Activated T-cell treated with anti-CD3 and anti-CD28 coated beads, Interleukin-2, amount 50 U/mL, for 72 hours (primary cell): ENCODE results near the gene SSUH2. TPM values are rescaled to one million over a fixed set of nuclear protein-coding genes. Genes with fewer than 3 reads are reported as not detected.

Experiments
- ATAC-seq, 2 donors: fragments of 150-1000 bp; cut with Tn5 transposase; replicated peaks in 1 of 2; 2 replicates each; pipeline ENCODE4 v1.10.0; 2021; ENCODE audit warnings: moderate library complexity in 2 of 2, mild to moderate bottlenecking in 1 of 2
- DNase-seq, 2 donors: peaks; one replicate each; pipeline ENCODE4 v3.0.0; 2021 to 2022; ENCODE audit warnings: mixed read lengths in 1 of 2
- H3K27ac Mint-ChIP-seq: one replicate; pipeline ENCODE4 v1.8.0; 2022; ENCODE audit warnings: mild to moderate bottlenecking, moderate library complexity, mixed read lengths
- H3K27me3 Mint-ChIP-seq: one replicate; pipeline ENCODE4 v1.8.0; 2022; ENCODE audit warnings: low read depth, mixed read lengths
- H3K36me3 Mint-ChIP-seq, 2 donors: one replicate each; pipeline ENCODE4 v1.8.0; 2022; ENCODE audit warnings: mixed read lengths in 2 of 2, mild to moderate bottlenecking in 1 of 2; ENCODE audit not compliant: insufficient read depth in 2 of 2
- H3K4me1 Mint-ChIP-seq: one replicate; pipeline ENCODE4 v1.8.0; 2022; ENCODE audit warnings: low read depth, mixed read lengths
- H3K4me3 Mint-ChIP-seq, 2 donors: one replicate each; pipeline ENCODE4 v1.8.0; 2022; ENCODE audit warnings: mild to moderate bottlenecking in 2 of 2, mixed read lengths in 2 of 2, moderate library complexity in 2 of 2
- H3K9me3 Mint-ChIP-seq, 2 donors: one replicate each; pipeline ENCODE4 v1.8.0; 2022; ENCODE audit warnings: mixed read lengths in 2 of 2
- total RNA-seq, 2 donors: library from RNA; stranded (reverse); gene quantifications; one replicate each; pipeline ENCODE4 v1.2.3, GENCODE V29; 2022

SSUH2 gene
- total RNA-seq, 2 donors from 2014 or later = 0.31 to 0.49 TPM

DNA sequence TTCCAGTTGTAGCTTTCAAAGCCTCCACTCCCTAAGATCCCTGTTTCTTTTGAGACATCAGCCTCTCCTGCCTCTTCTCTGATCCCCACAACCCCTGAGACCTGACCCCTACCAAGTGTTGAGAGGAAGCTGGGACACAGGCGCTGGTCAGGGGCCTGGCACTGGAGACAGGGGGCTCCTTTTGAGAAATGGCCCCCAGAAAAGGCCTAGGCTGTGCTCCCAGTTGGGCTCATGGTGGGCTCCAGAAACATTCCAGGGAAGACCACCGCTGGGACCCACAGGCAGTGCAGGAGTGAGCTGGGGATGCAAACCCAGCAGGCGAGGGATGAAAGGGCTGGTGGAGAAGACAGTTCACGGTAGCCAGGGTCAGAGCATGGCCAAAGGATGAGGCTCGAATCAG, 16.6 kb downstream of the SSUH2 start:
- Mint-ChIP-seq H3K9me3 (no peaks in the 10 kb centered on the region), H3K36me3 (no peaks in the 10 kb centered on the region), H3K27ac (no peak overlapping the region), H3K4me1 (no peaks in the 10 kb centered on the region), H3K27me3 (peaks cover 6% of the 10 kb centered on the region), H3K4me3 (no peak overlapping the region)
- DNase-seq (no peak), ATAC-seq (no peak)

DNA sequence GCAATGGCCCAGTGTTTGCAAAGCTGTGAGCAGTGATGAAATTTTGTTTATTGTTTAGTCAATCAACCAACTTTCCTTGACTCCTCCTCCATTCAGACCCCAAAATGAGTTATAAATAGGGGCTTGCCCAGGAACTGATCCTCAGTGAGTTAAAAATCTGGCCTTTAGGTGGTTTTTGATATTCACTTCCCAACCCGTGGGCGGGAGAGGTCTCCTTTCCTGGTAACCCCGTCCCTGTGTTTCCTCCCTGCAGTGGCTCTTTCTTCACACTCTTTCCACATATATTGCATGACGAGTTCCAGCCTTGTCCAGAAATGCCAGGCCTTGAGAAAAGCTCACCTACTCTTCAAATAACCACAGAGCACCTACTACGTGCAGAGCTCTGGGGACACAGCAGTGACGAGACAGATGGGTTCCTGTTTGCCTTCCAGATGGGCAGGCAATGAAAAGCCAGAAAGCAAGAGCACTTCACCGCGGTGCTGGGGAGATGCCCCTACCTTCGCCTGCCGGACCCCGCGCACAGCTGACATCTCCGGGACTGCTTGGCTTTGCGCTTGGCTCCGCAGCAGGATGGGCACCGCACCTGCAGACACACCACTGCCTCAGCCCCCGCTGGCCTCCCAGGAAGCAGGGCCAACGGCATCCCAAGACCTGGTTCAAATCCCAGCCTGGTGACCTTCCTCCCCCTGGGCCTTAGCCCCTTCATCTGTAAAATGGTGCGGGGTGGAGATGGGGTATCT, 17.2 kb downstream of the SSUH2 start:
- no peak overlapping the region for H3K27ac Mint-ChIP-seq
- H3K4me3 Mint-ChIP-seq = no peak overlapping the region
- H3K9me3 Mint-ChIP-seq = no peaks in the 10 kb centered on the region
- peaks cover 6% of the 10 kb centered on the region for H3K27me3 Mint-ChIP-seq
- no peaks in the 10 kb centered on the region for H3K4me1 Mint-ChIP-seq
- DNase-seq (no peak), ATAC-seq (no peak)
- no peaks in the 10 kb centered on the region for H3K36me3 Mint-ChIP-seq

DNA sequence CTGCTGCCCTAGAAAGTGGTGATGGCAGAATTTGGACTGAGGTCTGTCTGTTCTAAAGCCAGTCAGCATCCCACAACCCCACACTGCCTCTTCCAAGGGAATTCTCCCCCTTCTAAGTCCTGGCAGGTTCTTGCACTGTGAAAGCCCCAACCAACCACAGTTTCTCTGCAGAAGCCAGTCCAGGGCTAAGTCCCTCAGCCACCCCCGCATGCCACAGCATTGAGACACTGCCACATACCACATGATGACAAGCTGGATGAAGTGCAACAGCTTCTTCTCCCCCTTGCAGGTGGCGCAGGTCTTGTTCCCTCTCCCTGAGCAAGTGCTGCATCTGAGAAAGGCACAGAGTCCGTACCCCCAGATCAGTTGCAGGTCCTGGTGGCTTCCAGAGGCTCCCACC, 18.6 kb downstream of the SSUH2 start:
- Mint-ChIP-seq H3K27me3 (peaks cover 6% of the 10 kb centered on the region), H3K4me1 (no peaks in the 10 kb centered on the region), H3K27ac (no peak overlapping the region), H3K36me3 (no peaks in the 10 kb centered on the region), H3K4me3 (no peak overlapping the region), H3K9me3 (no peaks in the 10 kb centered on the region)
- DNase-seq = no peak
- no peak for ATAC-seq

DNA sequence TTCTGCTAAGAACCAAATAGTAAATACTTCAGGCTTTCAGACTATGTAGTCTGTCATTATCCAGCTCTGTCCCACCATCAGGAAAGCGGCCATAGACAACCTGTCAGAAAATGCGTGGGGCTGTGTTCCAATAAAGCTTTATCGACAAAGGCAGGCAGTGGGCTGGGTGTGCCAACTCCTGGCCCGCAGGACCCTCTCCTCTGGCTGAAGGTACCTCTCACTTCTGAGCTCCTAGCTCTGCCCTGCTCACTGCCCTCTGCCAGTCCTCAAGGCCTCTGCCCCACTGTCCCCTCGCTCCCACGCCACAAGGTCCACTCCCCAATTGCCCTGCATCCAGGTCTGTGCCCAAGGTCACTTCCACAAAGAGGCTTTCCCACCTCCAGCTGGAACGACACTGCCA, 20.0 kb downstream of the SSUH2 start:
- ATAC-seq (no peak), DNase-seq (no peak)
- Mint-ChIP-seq H3K4me3 (no peak overlapping the region), H3K4me1 (no peaks in the 10 kb centered on the region), H3K9me3 (no peaks in the 10 kb centered on the region), H3K27me3 (peaks cover 6% of the 10 kb centered on the region), H3K27ac (no peak overlapping the region), H3K36me3 (no peaks in the 10 kb centered on the region)

DNA sequence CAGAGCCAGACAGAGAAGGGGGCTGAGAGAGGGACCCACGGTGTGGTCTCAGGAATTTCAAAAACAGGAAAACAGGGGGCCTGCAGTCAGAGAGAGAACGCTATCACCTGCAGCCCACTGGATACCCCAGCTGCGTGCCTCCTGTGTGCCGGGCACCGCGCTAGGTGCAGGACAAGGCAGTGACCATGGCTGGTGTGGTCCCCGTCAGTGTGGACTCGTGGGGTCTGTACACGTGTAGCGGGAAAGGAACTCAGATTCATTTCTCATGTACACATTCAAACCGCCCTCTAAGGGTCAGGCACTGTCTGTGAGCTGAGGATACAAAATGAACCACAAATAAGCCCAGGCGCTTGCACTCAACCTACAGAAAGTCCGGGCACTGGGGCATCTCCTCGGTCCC, 20.9 kb downstream of the SSUH2 start:
- peaks cover 0 to 6% of the 10 kb centered on the region in 2 donors for H3K9me3 Mint-ChIP-seq
- H3K4me1 Mint-ChIP-seq = no peaks in the 10 kb centered on the region
- no peak overlapping the region for H3K4me3 Mint-ChIP-seq
- DNase-seq (no peak), ATAC-seq (no peak)
- peaks cover 6% of the 10 kb centered on the region for H3K27me3 Mint-ChIP-seq
- no peak overlapping the region for H3K27ac Mint-ChIP-seq
- H3K36me3 Mint-ChIP-seq = no peaks in the 10 kb centered on the region

DNA sequence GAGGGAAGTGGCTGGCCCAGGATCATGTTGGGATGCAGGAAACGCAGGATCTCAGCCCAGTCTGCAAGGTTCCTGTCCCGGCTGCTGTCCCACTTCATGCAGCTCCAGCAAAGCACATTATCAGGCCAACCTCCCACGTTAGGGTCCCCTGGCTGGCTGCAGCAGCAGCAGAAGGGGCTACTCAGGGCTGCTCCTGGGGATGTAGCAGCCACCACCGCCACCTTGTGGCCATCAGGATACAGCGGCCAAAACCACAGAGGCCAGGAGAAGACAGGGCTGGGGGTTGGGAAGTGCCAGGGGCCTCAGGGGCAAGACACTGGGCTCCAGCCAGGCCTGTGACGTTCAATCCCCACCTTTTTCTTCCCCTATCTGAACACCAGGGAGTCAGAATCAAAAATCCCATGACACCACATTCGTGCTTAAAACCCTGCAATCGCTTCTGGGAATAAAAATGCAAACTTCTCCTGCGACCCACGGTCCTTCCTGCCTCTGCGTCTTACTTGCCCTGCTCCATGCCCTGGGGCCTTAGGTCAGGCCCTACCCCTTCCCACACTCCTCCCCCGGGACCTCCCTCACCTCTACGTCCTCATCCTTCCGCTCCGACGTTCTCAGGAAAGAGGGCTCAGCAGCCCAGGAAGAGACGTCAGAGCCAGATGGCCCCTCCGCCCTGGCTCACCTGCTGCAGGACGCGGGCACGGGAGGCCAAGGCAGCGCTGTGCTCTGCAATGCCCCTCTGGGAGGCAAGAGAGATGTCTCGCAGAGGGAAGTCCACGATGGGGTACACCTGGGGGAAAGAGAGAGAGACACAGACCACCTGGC, 21.5 kb downstream of the SSUH2 start:
- Mint-ChIP-seq H3K4me1 (no peaks in the 10 kb centered on the region), H3K27me3 (peaks cover 6% of the 10 kb centered on the region), H3K4me3 (no peak overlapping the region), H3K9me3 (peaks cover 0 to 6% of the 10 kb centered on the region in 2 donors), H3K27ac (no peak overlapping the region), H3K36me3 (no peaks in the 10 kb centered on the region)
- peak in 1 of 2 donors; percentile 73 for ATAC-seq
- peak; percentile 37 to 59 for DNase-seq

DNA sequence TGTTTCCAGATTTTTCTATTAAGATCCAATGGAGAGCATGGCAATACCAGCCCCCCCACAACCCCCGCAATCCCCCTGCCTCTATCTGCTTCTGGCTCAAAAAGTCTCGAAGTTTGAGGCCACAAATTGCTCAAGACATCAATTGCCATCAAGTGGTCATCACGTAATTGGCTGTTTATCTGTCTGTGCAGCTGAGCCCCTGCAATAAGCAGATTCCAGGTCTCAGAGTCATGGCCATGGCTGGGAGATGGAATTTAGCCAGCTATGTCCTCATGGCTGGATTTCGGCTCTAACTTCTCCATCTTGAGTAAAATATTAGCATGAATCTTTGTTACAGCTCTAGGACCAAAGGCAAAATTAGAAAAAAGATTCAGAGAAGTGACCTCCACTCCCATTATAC, 22.7 kb downstream of the SSUH2 start:
- H3K4me3 Mint-ChIP-seq = no peak overlapping the region
- DNase-seq (no peak), ATAC-seq (no peak)
- no peaks in the 10 kb centered on the region for H3K36me3 Mint-ChIP-seq
- H3K27ac Mint-ChIP-seq = no peak overlapping the region
- no peaks in the 10 kb centered on the region for H3K4me1 Mint-ChIP-seq
- H3K9me3 Mint-ChIP-seq = peaks cover 0 to 6% of the 10 kb centered on the region in 2 donors
- peaks cover 6% of the 10 kb centered on the region for H3K27me3 Mint-ChIP-seq

DNA sequence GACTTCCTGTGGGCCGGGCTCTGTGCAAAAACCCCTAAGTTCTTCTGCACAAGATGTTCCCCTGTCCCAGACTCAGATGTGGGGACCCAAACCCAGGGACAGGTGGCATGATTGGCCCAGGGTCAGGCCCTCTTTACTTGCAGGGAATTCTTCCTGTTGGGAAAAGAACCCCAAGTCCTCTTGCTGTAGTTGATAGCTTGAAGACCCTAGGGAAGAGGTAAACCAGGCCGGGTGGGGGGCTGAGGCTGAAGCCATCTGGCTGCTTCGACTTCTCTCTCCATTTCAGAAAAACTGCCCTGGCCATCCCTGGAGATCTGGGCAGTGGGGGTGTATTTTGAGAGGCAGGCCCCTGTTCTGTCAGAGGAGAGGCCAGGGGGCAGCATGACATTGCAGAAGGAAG, 23.5 kb downstream of the SSUH2 start:
- H3K4me1 Mint-ChIP-seq = no peaks in the 10 kb centered on the region
- H3K4me3 Mint-ChIP-seq = no peak overlapping the region
- DNase-seq (no peak), ATAC-seq (no peak)
- H3K27ac Mint-ChIP-seq = no peak overlapping the region
- H3K9me3 Mint-ChIP-seq = peaks cover 0 to 6% of the 10 kb centered on the region in 2 donors
- peaks cover 6% of the 10 kb centered on the region for H3K27me3 Mint-ChIP-seq
- H3K36me3 Mint-ChIP-seq = no peaks in the 10 kb centered on the region

DNA sequence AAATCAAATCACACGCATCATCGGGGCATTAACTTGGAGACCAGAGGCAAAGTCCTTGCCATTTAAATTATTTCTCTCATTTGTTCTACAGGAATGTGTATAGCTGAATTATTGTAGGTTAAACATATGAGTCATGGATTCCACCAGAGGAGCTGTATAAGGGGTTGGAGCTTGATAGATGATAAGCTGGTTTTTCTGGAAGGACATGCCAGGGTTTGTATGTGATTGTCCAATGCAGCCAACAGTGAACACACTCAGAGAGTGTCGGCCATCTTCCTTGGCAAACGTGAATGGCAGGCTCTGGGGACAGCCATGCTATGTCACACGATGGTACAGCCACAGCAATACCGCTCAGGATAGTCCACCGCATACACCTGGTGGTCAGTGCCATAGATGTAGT, 25.1 kb downstream of the SSUH2 start:
- Mint-ChIP-seq H3K4me1 (no peaks in the 10 kb centered on the region), H3K36me3 (no peaks in the 10 kb centered on the region), H3K27me3 (no peaks in the 10 kb centered on the region), H3K4me3 (no peak overlapping the region), H3K9me3 (peaks cover 0 to 6% of the 10 kb centered on the region in 2 donors), H3K27ac (no peak overlapping the region)
- ATAC-seq = no peak
- no peak for DNase-seq

DNA sequence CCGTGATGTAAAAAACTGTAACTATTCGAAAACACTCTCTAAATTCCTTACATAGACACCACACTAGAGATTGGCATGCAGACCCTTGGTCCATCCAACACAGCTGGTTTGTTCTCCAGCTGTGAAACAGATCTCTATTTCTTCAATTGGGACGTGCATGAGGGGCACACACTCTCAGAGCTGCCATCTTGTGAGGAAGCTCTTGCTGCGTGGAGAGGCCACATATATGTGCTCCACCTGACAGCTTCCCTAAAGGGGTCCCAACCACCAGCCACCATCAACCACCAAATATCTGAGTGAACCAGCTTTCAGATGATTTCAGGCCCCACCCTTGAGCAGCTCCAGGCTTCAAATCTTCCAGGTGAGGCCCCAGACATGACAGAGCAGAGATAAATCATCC, 25.6 kb downstream of the SSUH2 start:
- peaks cover 0 to 6% of the 10 kb centered on the region in 2 donors for H3K9me3 Mint-ChIP-seq
- no peak overlapping the region for H3K27ac Mint-ChIP-seq
- DNase-seq (no peak), ATAC-seq (no peak)
- H3K36me3 Mint-ChIP-seq = no peaks in the 10 kb centered on the region
- no peaks in the 10 kb centered on the region for H3K27me3 Mint-ChIP-seq
- no peaks in the 10 kb centered on the region for H3K4me1 Mint-ChIP-seq
- no peak overlapping the region for H3K4me3 Mint-ChIP-seq

DNA sequence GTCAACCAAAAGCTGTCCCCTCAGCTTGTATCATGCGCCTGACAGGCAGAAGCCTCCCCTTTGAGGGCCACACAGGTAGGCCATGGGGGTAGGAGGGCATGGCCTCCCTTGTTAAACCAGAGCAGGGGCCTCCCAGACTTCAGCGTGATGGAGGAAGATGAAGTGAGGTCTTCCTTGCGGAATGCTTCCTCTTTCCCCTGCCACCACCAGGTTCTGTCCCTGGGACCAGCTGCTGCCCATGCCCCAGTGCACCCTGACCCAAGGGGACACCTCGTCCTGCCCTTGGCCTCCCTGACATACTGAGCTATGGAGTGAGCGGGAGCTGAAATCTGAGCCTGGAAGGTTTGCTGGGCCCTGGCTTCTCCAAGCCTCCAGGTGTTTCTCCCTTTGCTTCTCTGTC, 26.7 kb downstream of the SSUH2 start:
- Mint-ChIP-seq H3K36me3 (no peaks in the 10 kb centered on the region), H3K27me3 (no peaks in the 10 kb centered on the region), H3K4me3 (no peak overlapping the region), H3K27ac (no peak overlapping the region), H3K4me1 (no peaks in the 10 kb centered on the region), H3K9me3 (peaks cover 0 to 8% of the 10 kb centered on the region in 2 donors)
- no peak for ATAC-seq
- no peak for DNase-seq

DNA sequence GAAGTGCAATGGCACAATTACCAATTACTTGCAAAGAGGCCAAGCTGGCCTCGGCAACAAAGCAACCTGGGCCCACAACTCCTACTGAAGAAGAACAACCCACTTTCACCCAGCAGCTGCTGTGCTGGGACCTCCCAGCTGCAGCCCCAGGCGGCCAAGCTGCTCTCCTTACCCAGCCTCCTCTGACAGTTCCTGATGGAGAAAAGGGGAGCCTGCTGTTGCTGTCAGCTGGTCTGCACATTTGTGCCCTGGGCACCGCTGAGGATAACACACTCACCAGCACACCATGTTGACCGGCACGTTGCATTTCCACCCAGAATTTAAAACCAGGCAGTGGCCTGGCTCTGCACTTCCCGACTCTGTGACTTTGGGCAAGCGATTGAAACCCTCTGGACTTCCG, 33.6 kb downstream of the SSUH2 start:
- DNase-seq (no peak), ATAC-seq (no peak)
- Mint-ChIP-seq H3K4me1 (no peaks in the 10 kb centered on the region), H3K9me3 (peaks cover 0 to 2% of the 10 kb centered on the region in 2 donors), H3K27me3 (no peaks in the 10 kb centered on the region), H3K36me3 (no peaks in the 10 kb centered on the region), H3K27ac (no peak overlapping the region), H3K4me3 (no peak overlapping the region)

DNA sequence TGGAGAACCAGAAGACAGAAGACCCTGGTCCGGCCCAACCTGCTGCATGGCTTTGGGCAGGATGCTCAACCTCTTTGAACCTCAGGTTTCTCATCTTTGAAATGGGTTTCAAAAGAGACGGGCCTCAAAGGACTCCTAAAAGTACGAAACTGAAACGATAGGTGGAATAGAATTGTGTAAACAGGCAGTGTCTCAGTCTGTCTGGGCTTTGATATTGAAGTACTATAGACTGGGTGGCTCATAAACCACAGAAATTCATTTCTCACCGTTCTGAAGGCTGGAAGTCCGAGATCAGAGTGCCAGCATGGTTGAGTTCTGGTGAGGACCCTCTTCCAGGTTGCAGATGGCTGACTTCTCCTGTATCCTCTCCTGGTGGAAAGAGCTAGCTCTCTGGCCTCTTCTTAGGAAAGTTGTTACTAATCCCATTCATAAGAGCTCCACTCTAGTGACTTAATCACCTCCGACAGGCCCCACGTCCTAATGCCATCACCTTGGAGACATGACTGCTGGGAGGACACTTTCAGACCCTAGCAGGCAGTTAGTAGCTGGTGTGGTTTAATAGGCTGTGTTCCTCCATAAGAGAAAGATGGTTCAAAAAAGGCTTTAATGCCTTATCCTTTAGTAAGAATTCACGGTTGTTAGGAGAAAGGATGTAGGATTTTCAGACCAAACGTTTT, 35.7 kb downstream of the SSUH2 start:
- Mint-ChIP-seq H3K4me1 (no peaks in the 10 kb centered on the region), H3K4me3 (no peak overlapping the region), H3K36me3 (no peaks in the 10 kb centered on the region), H3K27me3 (no peaks in the 10 kb centered on the region), H3K9me3 (peaks cover 0 to 2% of the 10 kb centered on the region in 2 donors), H3K27ac (no peak overlapping the region)
- DNase-seq (no peak), ATAC-seq (no peak)
